ENCODE results near the gene MIPOL1. TPM values are rescaled to one million over a fixed set of nuclear protein-coding genes. Genes with fewer than 3 reads are reported as not detected.

Gene MIPOL1
- total RNA-seq, 2 experiments from 2014 or later, result not detected

- Histone ChIP-seq H3K4me3 (ENCODE audit: low read depth, low read length, poor library complexity, severe bottlenecking) (no peak overlapping the region), H3K4me2 (ENCODE audit: low read length) (no peak overlapping the region), H3K27ac (ENCODE audit: low read depth, low read length, poor library complexity, severe bottlenecking) (no peak overlapping the region), H3K36me3 (ENCODE audit: insufficient read depth, low read length) (no peaks in the 10 kb centered on the region), H3K9me3 (ENCODE audit: low read length) (no peaks in the 10 kb centered on the region), H4K20me1 (ENCODE audit: insufficient read depth, low read length) (no peaks in the 10 kb centered on the region), H3K9me2 (ENCODE audit: insufficient read depth, low read length) (no peaks in the 10 kb centered on the region), H2AFZ (ENCODE audit: low read length) (no peak overlapping the region), H3K4me1 (ENCODE audit: insufficient read depth, low read length, poor library complexity, severe bottlenecking) (no peaks in the 10 kb centered on the region), H3K79me2 (ENCODE audit: insufficient read depth, low read depth, low read length) (no peaks in the 10 kb centered on the region)
- intact Hi-C loops (cut with micrococcal nuclease; ENCODE audit: unreplicated experiment), result no loop called here
- ChIA-PET CTCF (ENCODE audit: unreplicated experiment) (no interaction called here), POLR2A (no interaction called here)
- no peak for DNase-seq (ENCODE audit: low spot score)
- TF ChIP-seq EZH2phosphoT487 (IDR thresholded peaks at IDR 0.05; ENCODE audit: borderline replicate concordance, low read depth, low read length), result no peak
- TF ChIP-seq CTCF (conservative IDR thresholded peaks at IDR 0.05; ENCODE audit: low read length), result no peak
- no TSS peak for BruUV-seq (replicated peaks)
Observed at GRCh38 chr14:37558740-37559139, 361.0 kb downstream of the MIPOL1 start.

GRCh38 chr14:37559386-37559785 is 361.6 kb downstream of the MIPOL1 start:
- no peak overlapping the region for H3K4me2 ChIP-seq (ENCODE audit: low read length)
- no peak overlapping the region for H3K27ac ChIP-seq (ENCODE audit: low read depth, low read length, poor library complexity, severe bottlenecking)
- no peaks in the 10 kb centered on the region for H3K9me2 ChIP-seq (ENCODE audit: insufficient read depth, low read length)
- BruUV-seq (replicated peaks), result no TSS peak
- no peaks in the 10 kb centered on the region for H3K79me2 ChIP-seq (ENCODE audit: insufficient read depth, low read depth, low read length)
- no peak overlapping the region for H2AFZ ChIP-seq (ENCODE audit: low read length)
- H3K4me3 ChIP-seq (ENCODE audit: low read depth, low read length, poor library complexity, severe bottlenecking), result no peak overlapping the region
- TF ChIP-seq EZH2phosphoT487 (IDR thresholded peaks at IDR 0.05; ENCODE audit: borderline replicate concordance, low read depth, low read length) (no peak), CTCF (conservative IDR thresholded peaks at IDR 0.05; ENCODE audit: low read length) (no peak)
- H4K20me1 ChIP-seq (ENCODE audit: insufficient read depth, low read length), result no peaks in the 10 kb centered on the region
- intact Hi-C loops (cut with micrococcal nuclease; ENCODE audit: unreplicated experiment), result no loop called here
- POLR2A ChIA-PET, result interaction anchor here (0.5 to 1.6 kb wide), 2 partner anchors 18 to 1280 kb away, joined by 4 to 6 read pairs; no protein-coding TSS in a partner anchor
- no peaks in the 10 kb centered on the region for H3K9me3 ChIP-seq (ENCODE audit: low read length)
- CTCF ChIA-PET (ENCODE audit: unreplicated experiment), result no interaction called here
- H3K4me1 ChIP-seq (ENCODE audit: insufficient read depth, low read length, poor library complexity, severe bottlenecking), result no peaks in the 10 kb centered on the region
- no peak for DNase-seq (ENCODE audit: low spot score)
- H3K36me3 ChIP-seq (ENCODE audit: insufficient read depth, low read length), result no peaks in the 10 kb centered on the region

GRCh38 chr14:37563189-37563588 is 365.5 kb downstream of the MIPOL1 start:
- no peaks in the 10 kb centered on the region for H3K4me1 ChIP-seq (ENCODE audit: insufficient read depth, low read length, poor library complexity, severe bottlenecking)
- no peak for TF ChIP-seq EZH2phosphoT487 (IDR thresholded peaks at IDR 0.05; ENCODE audit: borderline replicate concordance, low read depth, low read length)
- TF ChIP-seq CTCF (conservative IDR thresholded peaks at IDR 0.05; ENCODE audit: low read length), result no peak

More at GRCh38 chr14:37563189-37563588, 365.5 kb downstream of the MIPOL1 start:
- Histone ChIP-seq H3K4me3 (ENCODE audit: low read depth, low read length, poor library complexity, severe bottlenecking) (no peak overlapping the region), H3K27ac (ENCODE audit: low read depth, low read length, poor library complexity, severe bottlenecking) (no peak overlapping the region), H2AFZ (ENCODE audit: low read length) (no peak overlapping the region), H3K9me2 (ENCODE audit: insufficient read depth, low read length) (no peaks in the 10 kb centered on the region), H3K4me2 (ENCODE audit: low read length) (no peak overlapping the region), H3K36me3 (ENCODE audit: insufficient read depth, low read length) (no peaks in the 10 kb centered on the region), H4K20me1 (ENCODE audit: insufficient read depth, low read length) (no peaks in the 10 kb centered on the region), H3K79me2 (ENCODE audit: insufficient read depth, low read depth, low read length) (no peaks in the 10 kb centered on the region), H3K9me3 (ENCODE audit: low read length) (no peaks in the 10 kb centered on the region)
- no TSS peak for BruUV-seq (replicated peaks)
- intact Hi-C loops (cut with micrococcal nuclease; ENCODE audit: unreplicated experiment), result no loop called here
- POLR2A ChIA-PET, result interaction anchor here (0.5 to 0.7 kb wide), 4 partner anchors 9 to 1980 kb away, joined by 3 to 4 read pairs (median 4); no protein-coding TSS in a partner anchor
- CTCF ChIA-PET (ENCODE audit: unreplicated experiment), result no interaction called here
- no peak for DNase-seq (ENCODE audit: low spot score)
